ENCODE measurements around the gene ADPRS. TPM values are rescaled to one million over a fixed set of nuclear protein-coding genes. Genes with fewer than 3 reads are reported as not detected.

The ADPRS gene
- total RNA-seq, 1 experiment from 2014 or later: 27.8 TPM

DNA sequence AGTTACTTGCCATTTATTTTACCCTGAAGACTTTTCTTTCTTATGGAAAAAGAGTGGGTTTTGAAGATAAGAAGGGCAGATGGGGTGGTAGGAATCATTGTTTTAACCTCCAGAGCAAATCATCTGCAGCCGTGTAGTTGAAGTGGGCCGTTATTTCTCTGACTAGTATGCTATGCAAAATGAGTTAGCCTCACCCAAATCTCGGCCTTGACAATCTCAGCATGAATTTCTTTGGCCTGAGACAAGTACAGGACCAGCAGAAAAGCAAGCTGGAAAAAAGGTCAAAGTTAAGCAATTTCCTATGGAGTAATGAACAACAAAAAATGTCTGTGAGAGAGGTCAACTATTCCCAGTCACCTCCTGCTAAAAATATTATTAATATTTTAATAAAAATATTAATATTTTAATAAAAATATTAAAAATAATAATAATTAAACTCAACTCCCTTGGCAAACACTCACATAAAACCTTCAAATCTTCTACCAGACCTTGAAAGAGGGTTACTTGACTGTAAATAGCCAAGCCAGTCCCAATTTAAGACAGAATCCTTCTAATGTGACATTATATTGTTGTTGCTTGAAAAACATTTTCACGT lies 11.6 kb upstream of the ADPRS start:
- H3K9ac ChIP-seq (ENCODE audit: extremely low read depth, insufficient read length, low read length): no peak overlapping the region
- H2BK15ac ChIP-seq (ENCODE audit: low read depth, low read length): no peak overlapping the region
- no peak overlapping the region for H3K27ac ChIP-seq (ENCODE audit: insufficient read length, low read depth, low read length)
- no peak overlapping the region for H2BK12ac ChIP-seq (ENCODE audit: insufficient read length, low read depth, low read length)
- no peak overlapping the region for H3K4ac ChIP-seq (ENCODE audit: low read depth, low read length)
- WGBS (ENCODE audit: extremely low coverage, insufficient read length, low lambda C conversion rate): no CpG with 5 or more reads among the region's 4 CpGs
- TF ChIP-seq, protein P1, sequence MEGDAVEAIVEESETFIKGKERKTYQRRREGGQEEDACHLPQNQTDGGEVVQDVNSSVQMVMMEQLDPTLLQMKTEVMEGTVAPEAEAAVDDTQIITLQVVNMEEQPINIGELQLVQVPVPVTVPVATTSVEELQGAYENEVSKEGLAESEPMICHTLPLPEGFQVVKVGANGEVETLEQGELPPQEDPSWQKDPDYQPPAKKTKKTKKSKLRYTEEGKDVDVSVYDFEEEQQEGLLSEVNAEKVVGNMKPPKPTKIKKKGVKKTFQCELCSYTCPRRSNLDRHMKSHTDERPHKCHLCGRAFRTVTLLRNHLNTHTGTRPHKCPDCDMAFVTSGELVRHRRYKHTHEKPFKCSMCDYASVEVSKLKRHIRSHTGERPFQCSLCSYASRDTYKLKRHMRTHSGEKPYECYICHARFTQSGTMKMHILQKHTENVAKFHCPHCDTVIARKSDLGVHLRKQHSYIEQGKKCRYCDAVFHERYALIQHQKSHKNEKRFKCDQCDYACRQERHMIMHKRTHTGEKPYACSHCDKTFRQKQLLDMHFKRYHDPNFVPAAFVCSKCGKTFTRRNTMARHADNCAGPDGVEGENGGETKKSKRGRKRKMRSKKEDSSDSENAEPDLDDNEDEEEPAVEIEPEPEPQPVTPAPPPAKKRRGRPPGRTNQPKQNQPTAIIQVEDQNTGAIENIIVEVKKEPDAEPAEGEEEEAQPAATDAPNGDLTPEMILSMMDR (conservative IDR thresholded peaks at IDR 0.05): no peak
- Mint-ChIP-seq H3K9me3 (no peaks in the 10 kb centered on the region; a peak in 1 of 5 replicates), H3K4me1 (peaks cover 3 to 4% of the 10 kb centered on the region in 2 experiments; a peak in 2 of 4 replicates), H3K27me3 (ENCODE audit: low read depth) (no peaks in the 10 kb centered on the region; the same call in 1 of the 2 replicates), H3K27ac (no peak overlapping the region), H3K4me3 (no peak overlapping the region), H3K36me3 (ENCODE audit: insufficient read depth in 1 of 3, low read depth in 3 of 3) (no peaks in the 10 kb centered on the region)
- no peaks in the 10 kb centered on the region for H3K79me2 ChIP-seq (ENCODE audit: insufficient read depth, low read length)
- H3K79me1 ChIP-seq (ENCODE audit: insufficient read depth, low read depth, low read length, poor library complexity, severe bottlenecking): no peaks in the 10 kb centered on the region
- no peak overlapping the region for H3K56ac ChIP-seq (ENCODE audit: insufficient read length, low read depth, low read length)
- no peak for DNase-seq
- no peaks in the 10 kb centered on the region for H3K4me1 ChIP-seq (ENCODE audit: insufficient read depth, low read length)
- no peaks in the 10 kb centered on the region for H3K23me2 ChIP-seq (ENCODE audit: insufficient read length, low read depth, low read length, poor library complexity, severe bottlenecking)
- no peak overlapping the region for H3K18ac ChIP-seq (ENCODE audit: insufficient read length, low read depth, low read length)
- no peak overlapping the region for H4K8ac ChIP-seq (replicated peaks; ENCODE audit: insufficient read length, low read depth, low read length)
- no peaks in the 10 kb centered on the region for H3K27me3 ChIP-seq (ENCODE audit: insufficient read depth, low read length)
- no peak overlapping the region for H3T11ph ChIP-seq (ENCODE audit: low read length)
- no peak overlapping the region for H4K5ac ChIP-seq (ENCODE audit: insufficient read length, low read depth, low read length)
- H2BK20ac ChIP-seq (ENCODE audit: low read depth, low read length, poor library complexity, severe bottlenecking): no peak overlapping the region
- H2AK5ac ChIP-seq (ENCODE audit: insufficient read length, low read length): no peak overlapping the region
- no peak overlapping the region for H3K23ac ChIP-seq (ENCODE audit: insufficient read length, low read depth, low read length)
- no peaks in the 10 kb centered on the region for H3K9me3 ChIP-seq (ENCODE audit: control insufficient read depth, low read depth, low read length)
- H2BK120ac ChIP-seq (ENCODE audit: low read depth, low read length, poor library complexity, severe bottlenecking): no peak overlapping the region
- H4K91ac ChIP-seq (ENCODE audit: insufficient read length, low read depth, low read length): no peak overlapping the region
- no peak overlapping the region for H3K4me2 ChIP-seq (ENCODE audit: insufficient read depth, insufficient read length, low read length)
- H2BK5ac ChIP-seq (ENCODE audit: insufficient read length, low read length): no peak overlapping the region
- H4K20me1 ChIP-seq (ENCODE audit: control insufficient read depth, insufficient read depth, insufficient read length): no peaks in the 10 kb centered on the region
- H2AFZ ChIP-seq (ENCODE audit: low read length): no peak overlapping the region
- H3K14ac ChIP-seq (ENCODE audit: insufficient read depth, low read length): no peak overlapping the region
